Stimulated activated effector memory CD8-positive, alpha-beta T cell treated with anti-CD3 and anti-CD28 coated beads, Interleukin-12 subunit alpha, Interleukin-12 subunit beta, amount 100 ng/mL, for 72 hours (primary cell): ENCODE measurements around the gene CCNE1.
A peak's percentile ranks its signal among the peaks of the same experiment; 100 is the strongest.

Source experiments
- ATAC-seq: fragments of 150-1000 bp; cut with Tn5 transposase; 2 replicates; pipeline ENCODE4 v1.10.0; 2021
- DNase-seq, 2 donors: peaks; one replicate each; pipeline ENCODE4 v3.0.0; 2021 to 2022; ENCODE audit warnings: low spot score in 2 of 2
- H3K27ac Mint-ChIP-seq: one replicate; pipeline ENCODE4 v1.8.0; 2022; ENCODE audit warnings: mild to moderate bottlenecking, mixed read lengths
- H3K36me3 Mint-ChIP-seq: one replicate; pipeline ENCODE4 v1.8.0; 2022; ENCODE audit warnings: mild to moderate bottlenecking, mixed read lengths
- H3K4me1 Mint-ChIP-seq: one replicate; pipeline ENCODE4 v1.8.0; 2022; ENCODE audit warnings: mixed read lengths
- H3K4me3 Mint-ChIP-seq: one replicate; pipeline ENCODE4 v1.8.0; 2022; ENCODE audit warnings: mild to moderate bottlenecking, mixed read lengths
- H3K9me3 Mint-ChIP-seq: one replicate; pipeline ENCODE4 v1.8.0; 2022; ENCODE audit warnings: mixed read lengths

Gene CCNE1

GRCh38 chr19:29842471-29843179 is 30.8 kb downstream of the CCNE1 start:
- Mint-ChIP-seq H3K27ac (no peak overlapping the region), H3K36me3 (no peaks in the 10 kb centered on the region), H3K9me3 (no peaks in the 10 kb centered on the region), H3K4me3 (no peak overlapping the region), H3K4me1 (peaks cover 17% of the 10 kb centered on the region)
- no peak for DNase-seq
- no peak for ATAC-seq

GRCh38 chr19:29843180-29844051 is 31.6 kb downstream of the CCNE1 start:
- peaks cover 14% of the 10 kb centered on the region for H3K4me1 Mint-ChIP-seq
- H3K4me3 Mint-ChIP-seq, result peak overlapping the region; percentile 44
- no peaks in the 10 kb centered on the region for H3K9me3 Mint-ChIP-seq
- no peak overlapping the region for H3K27ac Mint-ChIP-seq
- DNase-seq (no peak), ATAC-seq (no peak)
- no peaks in the 10 kb centered on the region for H3K36me3 Mint-ChIP-seq

- peak overlapping the region; percentile 93 for H3K4me3 Mint-ChIP-seq
- H3K9me3 Mint-ChIP-seq, result no peaks in the 10 kb centered on the region
- no peaks in the 10 kb centered on the region for H3K36me3 Mint-ChIP-seq
- DNase-seq (peak; percentile 94 to 97), ATAC-seq (peak; percentile 86)
- H3K27ac Mint-ChIP-seq, result peak overlapping the region; percentile 88
- H3K4me1 Mint-ChIP-seq, result peaks cover 14% of the 10 kb centered on the region
These were observed 33.2 kb downstream of the CCNE1 start for GRCh38 chr19:29844891-29845573.

- H3K4me3 Mint-ChIP-seq, result peak overlapping the region; percentile 93
- peak overlapping the region; percentile 88 for H3K27ac Mint-ChIP-seq
- ATAC-seq (no peak), DNase-seq (peak in 1 of 2 donors; percentile 62)
- H3K36me3 Mint-ChIP-seq, result no peaks in the 10 kb centered on the region
- peaks cover 14% of the 10 kb centered on the region for H3K4me1 Mint-ChIP-seq
- H3K9me3 Mint-ChIP-seq, result no peaks in the 10 kb centered on the region
These were observed 33.9 kb downstream of the CCNE1 start for GRCh38 chr19:29845574-29846176.

GRCh38 chr19:29849208-29849607 is 37.4 kb downstream of the CCNE1 start:
- Mint-ChIP-seq H3K9me3 (no peaks in the 10 kb centered on the region), H3K27ac (no peak overlapping the region), H3K4me3 (no peak overlapping the region), H3K4me1 (peaks cover 10% of the 10 kb centered on the region), H3K36me3 (no peaks in the 10 kb centered on the region)
- DNase-seq (no peak), ATAC-seq (no peak)

- Mint-ChIP-seq H3K27ac (no peak overlapping the region), H3K4me1 (peaks cover 6% of the 10 kb centered on the region), H3K36me3 (no peaks in the 10 kb centered on the region), H3K9me3 (no peaks in the 10 kb centered on the region), H3K4me3 (no peak overlapping the region)
- ATAC-seq (no peak), DNase-seq (no peak)
These were observed 38.7 kb downstream of the CCNE1 start for GRCh38 chr19:29850482-29850881.

GRCh38 chr19:29851769-29852521 is 40.2 kb downstream of the CCNE1 start:
- no peaks in the 10 kb centered on the region for H3K9me3 Mint-ChIP-seq
- H3K36me3 Mint-ChIP-seq, result no peaks in the 10 kb centered on the region
- H3K27ac Mint-ChIP-seq, result no peak overlapping the region
- DNase-seq (peak in 1 of 2 donors; percentile 59), ATAC-seq (peak; percentile 73)
- H3K4me3 Mint-ChIP-seq, result no peak overlapping the region
- H3K4me1 Mint-ChIP-seq, result no peaks in the 10 kb centered on the region

- ATAC-seq (no peak), DNase-seq (no peak)
- Mint-ChIP-seq H3K36me3 (no peaks in the 10 kb centered on the region), H3K4me1 (no peaks in the 10 kb centered on the region), H3K4me3 (no peak overlapping the region), H3K9me3 (no peaks in the 10 kb centered on the region), H3K27ac (no peak overlapping the region)
These were observed 42.2 kb downstream of the CCNE1 start for GRCh38 chr19:29854033-29854432.

GRCh38 chr19:29855087-29855486 is 43.3 kb downstream of the CCNE1 start:
- Mint-ChIP-seq H3K4me3 (no peak overlapping the region), H3K27ac (no peak overlapping the region), H3K36me3 (no peaks in the 10 kb centered on the region), H3K4me1 (no peaks in the 10 kb centered on the region), H3K9me3 (no peaks in the 10 kb centered on the region)
- ATAC-seq, result no peak
- DNase-seq, result no peak

GRCh38 chr19:29855741-29856500 is 44.1 kb downstream of the CCNE1 start:
- no peak for DNase-seq

GRCh38 chr19:29858000-29858596 is 46.3 kb downstream of the CCNE1 start:
- no peak for DNase-seq
- H3K9me3 Mint-ChIP-seq, result no peaks in the 10 kb centered on the region
- H3K4me3 Mint-ChIP-seq, result no peak overlapping the region
- no peaks in the 10 kb centered on the region for H3K4me1 Mint-ChIP-seq
- H3K36me3 Mint-ChIP-seq, result no peaks in the 10 kb centered on the region
- ATAC-seq, result peak; percentile 58
- H3K27ac Mint-ChIP-seq, result no peak overlapping the region

More at GRCh38 chr19:29855741-29856500, 44.1 kb downstream of the CCNE1 start:
- no peak for ATAC-seq
- no peaks in the 10 kb centered on the region for H3K36me3 Mint-ChIP-seq
- H3K4me1 Mint-ChIP-seq, result no peaks in the 10 kb centered on the region
- no peaks in the 10 kb centered on the region for H3K9me3 Mint-ChIP-seq
- no peak overlapping the region for H3K27ac Mint-ChIP-seq
- H3K4me3 Mint-ChIP-seq, result no peak overlapping the region

GRCh38 chr19:29858621-29859020 is 46.8 kb downstream of the CCNE1 start:
- Mint-ChIP-seq H3K36me3 (no peaks in the 10 kb centered on the region), H3K9me3 (no peaks in the 10 kb centered on the region)

GRCh38 chr19:29860492-29860891 is 48.7 kb downstream of the CCNE1 start:
- no peak overlapping the region for H3K4me3 Mint-ChIP-seq
- H3K9me3 Mint-ChIP-seq, result no peaks in the 10 kb centered on the region
- DNase-seq (no peak), ATAC-seq (no peak)
- H3K4me1 Mint-ChIP-seq, result no peaks in the 10 kb centered on the region
- H3K36me3 Mint-ChIP-seq, result no peaks in the 10 kb centered on the region
- H3K27ac Mint-ChIP-seq, result no peak overlapping the region

More at GRCh38 chr19:29858621-29859020, 46.8 kb downstream of the CCNE1 start:
- Mint-ChIP-seq H3K27ac (no peak overlapping the region), H3K4me1 (no peaks in the 10 kb centered on the region), H3K4me3 (no peak overlapping the region)
- no peak for ATAC-seq
- DNase-seq, result no peak

GRCh38 chr19:29861574-29861973 is 49.8 kb downstream of the CCNE1 start:
- no peak for DNase-seq
- no peak for ATAC-seq
- H3K9me3 Mint-ChIP-seq, result peaks cover 4% of the 10 kb centered on the region
- H3K4me3 Mint-ChIP-seq, result no peak overlapping the region
- no peaks in the 10 kb centered on the region for H3K36me3 Mint-ChIP-seq
- no peaks in the 10 kb centered on the region for H3K4me1 Mint-ChIP-seq
- H3K27ac Mint-ChIP-seq, result no peak overlapping the region
